HCT116 (cell line): ENCODE results near the gene ABLIM1.

Experiments used
- ATF3 ChIP-seq: IDR thresholded peaks from 2 replicates; pipeline ENCODE4 v1.6.1; 2012
- EZH2 ChIP-seq: fragments of 200-600 bp; sonication (generic); IDR thresholded peaks from 2 replicates; pipeline ENCODE4 v1.6.1; 2017; ENCODE audit warnings: antibody characterized with exemption, mixed run types
- POLR2A ChIP-seq: IDR thresholded peaks from 2 replicates; pipeline ENCODE4 v1.7.0; 2011; ENCODE audit warnings: borderline replicate concordance; ENCODE audit not compliant: insufficient read depth, insufficient read length; ENCODE audit errors: extremely low read depth
- POLR2AphosphoS5 ChIP-seq: IDR thresholded peaks from 2 replicates; pipeline ENCODE4 v1.6.1; 2011; ENCODE audit warnings: mild to moderate bottlenecking, low read depth, low read length, moderate library complexity
- TF ChIP-seq, protein P1 (sequence below), 3 experiments: fragments of 200-600 bp in 1 of 3; sonication (generic) in 1 of 3; IDR thresholded peaks in 2 of 3; conservative IDR thresholded peaks in 1 of 3; 2 replicates each; pipeline ENCODE4 v1.5.1; 2012 to 2017; ENCODE audit warnings: low read depth in 2 of 3, low read length in 2 of 3, antibody characterized with exemption in 1 of 3, borderline replicate concordance in 1 of 3, control low read depth in 1 of 3, mild to moderate bottlenecking in 1 of 3, mixed read lengths in 1 of 3, mixed run types in 1 of 3, moderate library complexity in 1 of 3; ENCODE audit not compliant: insufficient read depth in 1 of 3

DNA sequence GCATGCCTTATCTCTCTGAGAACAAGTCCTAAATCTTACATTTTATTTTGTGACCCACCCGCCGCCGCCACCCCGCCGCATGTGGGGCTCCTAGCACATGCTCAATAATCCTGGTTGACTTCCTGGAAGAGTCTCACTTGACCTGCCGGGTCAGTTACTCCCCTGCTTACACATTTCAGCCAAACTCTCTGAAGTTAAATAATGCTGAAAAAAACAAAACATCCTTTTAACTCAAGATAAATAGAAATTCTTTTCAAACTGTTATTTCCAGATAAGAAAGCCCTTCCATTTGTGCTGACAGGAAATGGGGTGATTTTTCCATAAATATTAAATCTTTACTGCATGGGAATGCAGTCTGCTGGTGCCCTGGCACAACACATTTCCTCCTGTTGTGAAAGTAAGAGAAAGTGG lies 123.5 kb downstream of the ABLIM1 start:
- TF ChIP-seq EZH2 (no peak), POLR2A (no peak), POLR2AphosphoS5 (no peak), ATF3 (no peak)
- TF ChIP-seq, protein P1, sequence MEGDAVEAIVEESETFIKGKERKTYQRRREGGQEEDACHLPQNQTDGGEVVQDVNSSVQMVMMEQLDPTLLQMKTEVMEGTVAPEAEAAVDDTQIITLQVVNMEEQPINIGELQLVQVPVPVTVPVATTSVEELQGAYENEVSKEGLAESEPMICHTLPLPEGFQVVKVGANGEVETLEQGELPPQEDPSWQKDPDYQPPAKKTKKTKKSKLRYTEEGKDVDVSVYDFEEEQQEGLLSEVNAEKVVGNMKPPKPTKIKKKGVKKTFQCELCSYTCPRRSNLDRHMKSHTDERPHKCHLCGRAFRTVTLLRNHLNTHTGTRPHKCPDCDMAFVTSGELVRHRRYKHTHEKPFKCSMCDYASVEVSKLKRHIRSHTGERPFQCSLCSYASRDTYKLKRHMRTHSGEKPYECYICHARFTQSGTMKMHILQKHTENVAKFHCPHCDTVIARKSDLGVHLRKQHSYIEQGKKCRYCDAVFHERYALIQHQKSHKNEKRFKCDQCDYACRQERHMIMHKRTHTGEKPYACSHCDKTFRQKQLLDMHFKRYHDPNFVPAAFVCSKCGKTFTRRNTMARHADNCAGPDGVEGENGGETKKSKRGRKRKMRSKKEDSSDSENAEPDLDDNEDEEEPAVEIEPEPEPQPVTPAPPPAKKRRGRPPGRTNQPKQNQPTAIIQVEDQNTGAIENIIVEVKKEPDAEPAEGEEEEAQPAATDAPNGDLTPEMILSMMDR (IDR thresholded peaks at IDR 0.05 in 2 of 3, conservative IDR thresholded peaks at IDR 0.05 in 1 of 3; ENCODE audit: borderline replicate concordance in 1 of 3, insufficient read depth in 1 of 3, low read depth in 2 of 3, low read length in 2 of 3), result no peak
